Panc1 (cell line): ENCODE data around the gene MOBP. TPM values are rescaled to one million over a fixed set of nuclear protein-coding genes. Genes with fewer than 3 reads are reported as not detected.

Source experiments
- ATAC-seq: fragments of 200-7000 bp; cut with Tn5 transposase; 2 replicates; pipeline ENCODE4 v1.9.1; 2020; ENCODE audit warnings: mild to moderate bottlenecking, moderate library complexity
- BruUV-seq: library from RNA; stranded (reverse); fragments of 400-500 nt; replicated peaks from 2 replicates; lab custom pipeline; 2021; lab: Mats Ljungman, UMichigan
- CTCF ChIA-PET: fragments of 300-600 bp; sonication (Branson Sonifier 250); formaldehyde crosslinking; loops from one replicate; lab custom pipeline; 2022; ENCODE audit warnings: antibody characterized with exemption; lab: Charles Lee
- POLR2A ChIA-PET: fragments of 300-600 bp; sonication (Branson Sonifier 250); formaldehyde crosslinking; loops from one replicate; lab custom pipeline; 2022; ENCODE audit warnings: antibody characterized with exemption; lab: Charles Lee
- DNase-seq: peaks from one replicate; pipeline ENCODE4 v3.0.0-alpha.2; 2010; ENCODE audit warnings: low read depth, low spot score
- H3K27ac ChIP-seq: 2 replicates; pipeline ENCODE4 v1.5.1; 2011; ENCODE audit warnings: mild to moderate bottlenecking, low read length, inconsistent platforms
- H3K27me3 ChIP-seq: fragments of 200-500 bp; sonication (Bioruptor generic); 2 replicates; pipeline ENCODE4 v1.6.0; 2014; ENCODE audit warnings: low read length, inconsistent platforms; ENCODE audit not compliant: control insufficient read depth, insufficient read depth
- H3K36me3 ChIP-seq: fragments of 200-500 bp; sonication (Bioruptor generic); 2 replicates; pipeline ENCODE4 v1.5.1; 2014; ENCODE audit warnings: inconsistent platforms, mild to moderate bottlenecking, low read length, moderate library complexity; ENCODE audit not compliant: control insufficient read depth, insufficient read depth
- H3K4me1 ChIP-seq: 2 replicates; pipeline ENCODE4 v1.5.1; 2011; ENCODE audit warnings: inconsistent platforms, mild to moderate bottlenecking, low read length, moderate library complexity; ENCODE audit not compliant: control insufficient read depth, insufficient read depth
- H3K4me3 ChIP-seq, 2 experiments: 2 replicates each; pipeline ENCODE4 v1.5.1; 2011 to 2012; ENCODE audit warnings: low read depth in 2 of 2, low read length in 2 of 2, mild to moderate bottlenecking in 2 of 2, inconsistent platforms in 1 of 2, moderate library complexity in 1 of 2
- H3K9me3 ChIP-seq: fragments of 200-500 bp; sonication (Bioruptor generic); 2 replicates; pipeline ENCODE4 v1.5.1; 2014; ENCODE audit warnings: low read depth, mild to moderate bottlenecking, inconsistent platforms, low read length, moderate library complexity; ENCODE audit not compliant: control insufficient read depth, insufficient read depth
- POLR2AphosphoS5 ChIP-seq: IDR thresholded peaks from 2 replicates; pipeline ENCODE4 v1.6.1; 2012; ENCODE audit warnings: mild to moderate bottlenecking, low read depth, low read length, moderate library complexity
- SIN3A ChIP-seq: IDR thresholded peaks from 2 replicates; pipeline ENCODE4 v1.6.1; 2012; ENCODE audit warnings: low read depth, mild to moderate bottlenecking, low read length, moderate library complexity, borderline replicate concordance; ENCODE audit not compliant: insufficient read depth
- TCF7L2 ChIP-seq: IDR thresholded peaks from 2 replicates; pipeline ENCODE4 v1.6.1; 2011; ENCODE audit warnings: mild to moderate bottlenecking, low read depth, low read length, inconsistent platforms
- in situ Hi-C: cut with HindIII; loops from 2 replicates; pipeline ENCODE4 v1.10.0; 2016; ENCODE audit warnings: low sequenced_read_pairs, low pct_unique_long_range_greater_than_20kb
- intact Hi-C: fragments of 100-400 bp; cut with micrococcal nuclease; formaldehyde crosslinking; loops from one replicate; pipeline ENCODE4 v1.10.0; 2022; ENCODE audit not compliant: unreplicated experiment
- total RNA-seq: library from RNA; stranded (reverse); gene quantifications from one replicate; pipeline ENCODE4 v1.2.1, GENCODE V29; 2021; ENCODE audit not compliant: unreplicated experiment
- TF ChIP-seq, protein P1 (sequence below): fragments of 450-650 bp; IDR thresholded peaks from 2 replicates; pipeline ENCODE4 v1.5.1; 2017; ENCODE audit warnings: mild to moderate bottlenecking
- TF ChIP-seq, protein P2 (sequence below), 2 experiments: IDR thresholded peaks; 2 replicates each; pipeline ENCODE4 v1.6.1; 2011 to 2012; ENCODE audit warnings: low read depth in 2 of 2, control low read depth in 1 of 2, low read length in 1 of 2, mild to moderate bottlenecking in 1 of 2, moderate library complexity in 1 of 2; ENCODE audit not compliant: insufficient read depth in 1 of 2

Gene MOBP
- total RNA-seq, 1 experiment from 2014 or later = not detected

DNA sequence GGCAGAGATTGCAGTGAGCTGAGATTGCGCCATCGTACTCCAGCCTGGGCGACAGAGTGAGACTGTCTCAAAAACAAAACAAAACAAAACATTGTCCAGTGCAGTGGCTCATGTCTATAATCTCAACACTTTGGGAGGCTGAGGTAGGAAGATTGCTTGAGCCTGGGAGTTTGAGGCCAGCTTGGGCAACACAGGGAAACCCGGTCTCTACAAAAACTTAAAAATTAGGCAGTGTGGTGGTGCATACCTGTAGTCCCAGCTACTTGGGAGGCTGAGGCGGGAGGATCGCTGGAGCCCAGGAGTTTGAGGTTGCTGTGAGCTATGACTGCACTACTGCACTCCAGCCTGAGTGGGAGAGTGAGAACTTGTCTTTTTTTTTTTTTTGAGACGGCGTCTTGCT, 27.2 kb upstream of the MOBP start:
- H3K27me3 ChIP-seq = no peaks in the 10 kb centered on the region
- DNase-seq = no peak
- no peaks in the 10 kb centered on the region for H3K9me3 ChIP-seq
- H3K4me1 ChIP-seq = no peaks in the 10 kb centered on the region
- in situ Hi-C loops = no loop called here
- ATAC-seq = no peak
- POLR2A ChIA-PET = no interaction called here
- TF ChIP-seq, protein P1, sequence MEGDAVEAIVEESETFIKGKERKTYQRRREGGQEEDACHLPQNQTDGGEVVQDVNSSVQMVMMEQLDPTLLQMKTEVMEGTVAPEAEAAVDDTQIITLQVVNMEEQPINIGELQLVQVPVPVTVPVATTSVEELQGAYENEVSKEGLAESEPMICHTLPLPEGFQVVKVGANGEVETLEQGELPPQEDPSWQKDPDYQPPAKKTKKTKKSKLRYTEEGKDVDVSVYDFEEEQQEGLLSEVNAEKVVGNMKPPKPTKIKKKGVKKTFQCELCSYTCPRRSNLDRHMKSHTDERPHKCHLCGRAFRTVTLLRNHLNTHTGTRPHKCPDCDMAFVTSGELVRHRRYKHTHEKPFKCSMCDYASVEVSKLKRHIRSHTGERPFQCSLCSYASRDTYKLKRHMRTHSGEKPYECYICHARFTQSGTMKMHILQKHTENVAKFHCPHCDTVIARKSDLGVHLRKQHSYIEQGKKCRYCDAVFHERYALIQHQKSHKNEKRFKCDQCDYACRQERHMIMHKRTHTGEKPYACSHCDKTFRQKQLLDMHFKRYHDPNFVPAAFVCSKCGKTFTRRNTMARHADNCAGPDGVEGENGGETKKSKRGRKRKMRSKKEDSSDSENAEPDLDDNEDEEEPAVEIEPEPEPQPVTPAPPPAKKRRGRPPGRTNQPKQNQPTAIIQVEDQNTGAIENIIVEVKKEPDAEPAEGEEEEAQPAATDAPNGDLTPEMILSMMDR = no peak
- TF ChIP-seq SIN3A (no peak), POLR2AphosphoS5 (no peak), TCF7L2 (no peak)
- TF ChIP-seq, protein P2, sequence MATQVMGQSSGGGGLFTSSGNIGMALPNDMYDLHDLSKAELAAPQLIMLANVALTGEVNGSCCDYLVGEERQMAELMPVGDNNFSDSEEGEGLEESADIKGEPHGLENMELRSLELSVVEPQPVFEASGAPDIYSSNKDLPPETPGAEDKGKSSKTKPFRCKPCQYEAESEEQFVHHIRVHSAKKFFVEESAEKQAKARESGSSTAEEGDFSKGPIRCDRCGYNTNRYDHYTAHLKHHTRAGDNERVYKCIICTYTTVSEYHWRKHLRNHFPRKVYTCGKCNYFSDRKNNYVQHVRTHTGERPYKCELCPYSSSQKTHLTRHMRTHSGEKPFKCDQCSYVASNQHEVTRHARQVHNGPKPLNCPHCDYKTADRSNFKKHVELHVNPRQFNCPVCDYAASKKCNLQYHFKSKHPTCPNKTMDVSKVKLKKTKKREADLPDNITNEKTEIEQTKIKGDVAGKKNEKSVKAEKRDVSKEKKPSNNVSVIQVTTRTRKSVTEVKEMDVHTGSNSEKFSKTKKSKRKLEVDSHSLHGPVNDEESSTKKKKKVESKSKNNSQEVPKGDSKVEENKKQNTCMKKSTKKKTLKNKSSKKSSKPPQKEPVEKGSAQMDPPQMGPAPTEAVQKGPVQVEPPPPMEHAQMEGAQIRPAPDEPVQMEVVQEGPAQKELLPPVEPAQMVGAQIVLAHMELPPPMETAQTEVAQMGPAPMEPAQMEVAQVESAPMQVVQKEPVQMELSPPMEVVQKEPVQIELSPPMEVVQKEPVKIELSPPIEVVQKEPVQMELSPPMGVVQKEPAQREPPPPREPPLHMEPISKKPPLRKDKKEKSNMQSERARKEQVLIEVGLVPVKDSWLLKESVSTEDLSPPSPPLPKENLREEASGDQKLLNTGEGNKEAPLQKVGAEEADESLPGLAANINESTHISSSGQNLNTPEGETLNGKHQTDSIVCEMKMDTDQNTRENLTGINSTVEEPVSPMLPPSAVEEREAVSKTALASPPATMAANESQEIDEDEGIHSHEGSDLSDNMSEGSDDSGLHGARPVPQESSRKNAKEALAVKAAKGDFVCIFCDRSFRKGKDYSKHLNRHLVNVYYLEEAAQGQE (IDR thresholded peaks at IDR 0.05; ENCODE audit: insufficient read depth in 1 of 2, low read depth in 2 of 2, low read length in 1 of 2) = no peak
- BruUV-seq = no TSS peak
- intact Hi-C loops = no loop called here
- H3K36me3 ChIP-seq = no peaks in the 10 kb centered on the region
- H3K4me3 ChIP-seq = no peak overlapping the region
- CTCF ChIA-PET = no interaction called here
- H3K27ac ChIP-seq = no peak overlapping the region

DNA sequence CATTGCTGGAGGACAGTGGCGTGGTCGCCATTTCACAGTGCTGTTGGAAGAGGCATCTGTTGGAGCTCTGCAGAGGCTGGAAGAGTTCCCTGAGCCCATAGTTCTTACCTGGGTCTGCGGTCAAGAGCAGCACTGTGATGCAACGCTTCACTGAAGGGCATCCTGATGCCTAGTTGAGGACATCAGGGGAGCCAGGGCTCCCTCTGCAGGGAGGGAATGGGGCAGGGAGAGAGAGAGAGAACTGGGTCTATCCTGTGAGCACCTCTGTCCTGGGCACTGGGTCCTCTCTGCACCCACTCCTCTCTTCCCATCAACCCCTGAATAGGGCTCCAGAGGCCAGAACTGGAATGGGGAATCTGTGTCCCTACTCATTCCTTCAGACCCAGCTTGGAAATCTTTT, 23.9 kb upstream of the MOBP start:
- Histone ChIP-seq H3K27me3 (no peaks in the 10 kb centered on the region), H3K4me1 (no peaks in the 10 kb centered on the region), H3K9me3 (no peaks in the 10 kb centered on the region), H3K27ac (no peak overlapping the region), H3K4me3 (no peak overlapping the region), H3K36me3 (no peaks in the 10 kb centered on the region)
- TF ChIP-seq, protein P1 = peak; percentile 29; the same call in 1 of the 2 replicates
- TF ChIP-seq, protein P2 (IDR thresholded peaks at IDR 0.05; ENCODE audit: insufficient read depth in 1 of 2, low read depth in 2 of 2, low read length in 1 of 2) = no peak
- DNase-seq = no peak
- ChIA-PET POLR2A (no interaction called here), CTCF (no interaction called here)
- intact Hi-C loops = no loop called here
- in situ Hi-C loops = no loop called here
- no TSS peak for BruUV-seq
- no peak for ATAC-seq
